Cerebellar nuclear complex (tissue), 1 donor: ENCODE data around the gene KAZN.
"Not testable (repeated sequence)": the region's sequence is repeated elsewhere in the genome, so short reads cannot be mapped to it uniquely, and the experiment has no call there.

ENCODE experiments used
- DNase-seq, 2 experiments: peaks; one replicate each; lab custom pipeline; 2025; lab: John Stamatoyannopoulos, UW

The KAZN gene

GRCh38 chr1:14957375-14958098 is 359.1 kb downstream of the KAZN start:
- no peak for DNase-seq

GRCh38 chr1:14958249-14959058 is 360.0 kb downstream of the KAZN start:
- no peak for DNase-seq

- no peak for DNase-seq
These were observed 360.7 kb downstream of the KAZN start for GRCh38 chr1:14959059-14959694.

- no peak for DNase-seq
These were observed 363.3 kb downstream of the KAZN start for GRCh38 chr1:14961661-14962267.

GRCh38 chr1:14962407-14962806 is 363.9 kb downstream of the KAZN start:
- no peak for DNase-seq

GRCh38 chr1:14963791-14964710 is 365.6 kb downstream of the KAZN start:
- not testable (repeated sequence) for DNase-seq

GRCh38 chr1:14964711-14965055 is 366.2 kb downstream of the KAZN start:
- no peak for DNase-seq

- DNase-seq = no peak
These were observed 369.9 kb downstream of the KAZN start for GRCh38 chr1:14968251-14968851.

- DNase-seq = no peak
These were observed 370.5 kb downstream of the KAZN start for GRCh38 chr1:14969006-14969405.

GRCh38 chr1:14970115-14970798 is 371.8 kb downstream of the KAZN start:
- DNase-seq = no peak

GRCh38 chr1:14970799-14971141 is 372.3 kb downstream of the KAZN start:
- DNase-seq = no peak

- DNase-seq = no peak
These were observed 372.7 kb downstream of the KAZN start for GRCh38 chr1:14971221-14971620.

GRCh38 chr1:14972107-14972506 is 373.6 kb downstream of the KAZN start:
- no peak for DNase-seq

GRCh38 chr1:14973773-14974172 is 375.3 kb downstream of the KAZN start:
- no peak for DNase-seq

- DNase-seq = no peak
These were observed 375.9 kb downstream of the KAZN start for GRCh38 chr1:14974361-14974760.

- DNase-seq = peak; percentile 95 to 96
These were observed 376.6 kb downstream of the KAZN start for GRCh38 chr1:14975119-14975518.

- no peak for DNase-seq
These were observed 377.8 kb downstream of the KAZN start for GRCh38 chr1:14976256-14976655.

- DNase-seq = no peak
These were observed 378.9 kb downstream of the KAZN start for GRCh38 chr1:14977338-14977931.

GRCh38 chr1:14980621-14981218 is 382.2 kb downstream of the KAZN start:
- DNase-seq = no peak

GRCh38 chr1:14982029-14982428 is 383.5 kb downstream of the KAZN start:
- no peak for DNase-seq
